Dendritic cell treated with granulocyte-macrophage colony-stimulating factor and Interleukin-4, amounts not matched to agents 40 ng/mL and 50 ng/mL, for 4 days (primary cell): ENCODE data around the gene TUFT1.

Source experiments
- H3K27ac Mint-ChIP-seq: one replicate; pipeline ENCODE4 v1.8.0; 2022; ENCODE audit warnings: mild to moderate bottlenecking, mixed read lengths
- H3K27me3 Mint-ChIP-seq: one replicate; pipeline ENCODE4 v1.8.0; 2022; ENCODE audit warnings: mild to moderate bottlenecking, mixed read lengths
- H3K36me3 Mint-ChIP-seq: one replicate; pipeline ENCODE4 v1.8.0; 2022; ENCODE audit warnings: low read depth, mixed read lengths
- H3K4me1 Mint-ChIP-seq: one replicate; pipeline ENCODE4 v1.8.0; 2022; ENCODE audit warnings: low read depth, mixed read lengths
- H3K4me3 Mint-ChIP-seq: one replicate; pipeline ENCODE4 v1.8.0; 2022; ENCODE audit warnings: mild to moderate bottlenecking, moderate library complexity, mixed read lengths
- H3K9me3 Mint-ChIP-seq: one replicate; pipeline ENCODE4 v1.8.0; 2022; ENCODE audit warnings: mixed read lengths
- intact Hi-C: fragments of 100-400 bp; cut with micrococcal nuclease; formaldehyde crosslinking; loops from one replicate; pipeline ENCODE4 v1.15.0; 2022

TUFT1 gene

DNA sequence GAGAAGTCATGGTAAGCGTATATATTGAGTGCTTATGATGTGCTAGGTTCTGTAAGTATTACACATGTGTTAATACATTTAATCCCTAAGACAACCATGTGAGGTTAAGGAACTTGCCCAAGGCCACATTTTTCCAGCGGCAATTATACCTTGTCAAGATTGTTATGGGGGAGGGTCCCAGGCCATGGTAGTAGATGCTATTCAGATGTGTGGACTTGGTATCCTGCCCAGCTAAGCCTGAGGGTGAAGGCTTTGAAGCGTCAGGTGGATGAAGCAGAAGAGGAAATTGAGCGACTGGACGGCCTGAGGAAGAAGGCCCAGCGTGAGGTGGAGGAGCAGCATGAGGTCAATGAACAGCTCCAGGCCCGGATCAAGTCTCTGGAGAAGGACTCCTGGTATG is 3.6 kb upstream of the TUFT1 start:
- peaks cover 33% of the 10 kb centered on the region for H3K4me1 Mint-ChIP-seq

DNA sequence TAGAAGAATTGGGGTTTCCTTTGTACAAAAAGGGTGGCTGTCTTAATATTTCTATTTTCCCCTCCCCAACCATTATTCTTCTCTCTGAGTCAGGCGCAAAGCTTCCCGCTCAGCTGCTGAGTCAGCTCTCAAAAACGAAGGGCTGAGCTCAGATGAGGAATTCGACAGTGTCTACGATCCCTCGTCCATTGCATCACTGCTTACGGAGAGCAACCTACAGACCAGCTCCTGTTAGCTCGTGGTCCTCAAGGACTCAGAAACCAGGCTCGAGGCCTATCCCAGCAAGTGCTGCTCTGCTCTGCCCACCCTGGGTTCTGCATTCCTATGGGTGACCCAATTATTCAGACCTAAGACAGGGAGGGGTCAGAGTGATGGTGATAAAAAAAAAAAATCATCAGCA is 3.0 kb upstream of the TUFT1 start:
- Mint-ChIP-seq H3K27me3 (peaks cover 30% of the 10 kb centered on the region), H3K4me3 (no peak overlapping the region)
- intact Hi-C loops: no loop called here

More for the DNA sequence above, 3.6 kb upstream of the TUFT1 start:
- Mint-ChIP-seq H3K4me3 (no peak overlapping the region), H3K27me3 (peaks cover 23% of the 10 kb centered on the region), H3K36me3 (peaks cover 8% of the 10 kb centered on the region), H3K27ac (peak overlapping the region; percentile 13), H3K9me3 (no peaks in the 10 kb centered on the region)
- intact Hi-C loops: no loop called here

DNA sequence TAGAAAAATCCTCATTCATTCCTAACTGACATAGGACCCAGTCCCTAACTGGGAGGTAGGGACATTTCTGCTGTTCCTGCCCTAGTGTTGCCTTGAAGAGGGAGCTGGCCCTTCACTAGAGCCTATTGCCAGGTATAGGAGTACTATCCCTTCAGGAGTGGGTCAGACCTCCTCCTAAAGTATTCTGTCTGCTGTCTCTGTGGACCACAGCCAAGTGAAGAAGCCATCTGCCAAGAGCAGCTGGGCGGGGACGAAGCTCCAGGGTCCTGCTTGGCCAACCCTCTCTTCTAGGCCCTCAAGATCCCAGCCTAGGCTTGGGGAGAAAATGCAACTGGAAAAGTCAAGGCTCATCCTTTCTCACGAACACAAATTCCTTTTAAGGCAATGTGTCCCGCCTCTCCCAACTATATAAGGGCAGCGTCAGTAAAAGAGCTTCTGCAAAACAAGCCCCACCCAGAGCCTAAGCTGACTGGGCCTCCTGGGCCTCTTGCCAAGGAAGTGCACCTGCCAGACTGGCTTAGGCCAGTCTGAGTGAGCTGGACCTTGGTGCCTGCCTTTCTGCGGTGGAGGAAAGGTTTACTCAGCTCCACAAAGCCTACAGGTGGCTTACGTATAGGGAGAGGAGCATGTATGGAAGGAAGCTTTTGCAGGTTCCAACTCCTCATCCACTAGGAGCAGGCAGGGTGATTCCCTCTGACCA is 638 bp upstream of the TUFT1 start:
- H3K27ac Mint-ChIP-seq: peak overlapping the region; percentile 86
- H3K4me1 Mint-ChIP-seq: peaks cover 38% of the 10 kb centered on the region
- peaks cover 38% of the 10 kb centered on the region for H3K27me3 Mint-ChIP-seq
- H3K36me3 Mint-ChIP-seq: peaks cover 8% of the 10 kb centered on the region
- peak overlapping the region; percentile 93 for H3K4me3 Mint-ChIP-seq
- intact Hi-C loops: loop anchor here (2.0 kb wide), 1 partner anchor 73 kb away; the partner anchor contains the start of gene SNX27
- no peaks in the 10 kb centered on the region for H3K9me3 Mint-ChIP-seq

More for the DNA sequence above, 3.0 kb upstream of the TUFT1 start:
- Mint-ChIP-seq H3K4me1 (peaks cover 38% of the 10 kb centered on the region), H3K36me3 (peaks cover 8% of the 10 kb centered on the region), H3K9me3 (no peaks in the 10 kb centered on the region), H3K27ac (no peak overlapping the region)

DNA sequence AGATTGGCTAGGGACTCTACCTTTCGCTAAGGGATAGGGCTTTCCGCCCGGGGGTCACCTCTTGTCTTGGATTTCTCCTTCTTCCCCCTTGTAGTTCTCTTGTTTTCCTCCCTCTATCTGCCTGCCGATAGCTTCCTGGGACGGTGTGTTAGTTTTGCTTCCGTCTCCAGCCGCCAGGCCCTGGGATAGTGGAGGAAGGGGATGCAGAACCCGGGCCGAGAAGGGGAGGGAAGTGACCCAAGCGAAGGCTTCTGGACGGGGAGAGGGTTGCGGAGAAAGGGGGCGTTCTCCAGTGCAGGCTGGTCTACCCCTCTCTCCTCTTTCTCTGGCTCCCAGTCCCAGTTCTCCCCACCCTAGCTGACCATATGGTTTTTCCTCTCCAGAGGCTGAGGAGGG is 871 bp downstream of the TUFT1 start:
- Mint-ChIP-seq H3K9me3 (no peaks in the 10 kb centered on the region), H3K27ac (peak overlapping the region; percentile 86), H3K4me1 (peaks cover 38% of the 10 kb centered on the region), H3K36me3 (peaks cover 8% of the 10 kb centered on the region), H3K27me3 (peaks cover 35% of the 10 kb centered on the region), H3K4me3 (peak overlapping the region; percentile 93)
- intact Hi-C loops: loop anchor here (2.0 kb wide), 1 partner anchor 72 kb away; the partner anchor contains the start of gene SNX27

DNA sequence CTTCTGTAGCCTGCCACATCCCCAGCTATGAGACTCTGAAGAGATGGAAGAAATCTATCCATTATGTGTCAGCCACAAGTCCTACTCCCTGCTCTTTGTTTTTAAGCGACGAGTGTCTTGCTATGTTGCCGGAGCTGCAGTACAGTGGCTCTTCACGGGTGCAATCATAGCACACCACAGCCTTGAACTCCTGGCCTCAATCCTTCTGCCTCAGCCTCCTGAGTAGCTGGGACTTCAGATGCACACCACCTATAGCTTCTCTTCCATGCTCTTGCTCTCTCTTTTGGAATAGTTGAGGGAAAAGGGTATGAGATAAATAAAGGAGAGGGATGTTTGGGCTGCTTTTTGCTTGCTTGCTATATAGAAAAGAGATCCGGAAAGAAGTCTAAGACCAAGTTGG is 1.6 kb downstream of the TUFT1 start:
- Mint-ChIP-seq H3K36me3 (peaks cover 8% of the 10 kb centered on the region), H3K27me3 (peaks cover 35% of the 10 kb centered on the region), H3K4me3 (no peak overlapping the region), H3K27ac (no peak overlapping the region), H3K9me3 (no peaks in the 10 kb centered on the region), H3K4me1 (peaks cover 40% of the 10 kb centered on the region)
- intact Hi-C loops: loop anchor here (2.0 kb wide), 1 partner anchor 71 kb away; the partner anchor contains the start of gene SNX27

DNA sequence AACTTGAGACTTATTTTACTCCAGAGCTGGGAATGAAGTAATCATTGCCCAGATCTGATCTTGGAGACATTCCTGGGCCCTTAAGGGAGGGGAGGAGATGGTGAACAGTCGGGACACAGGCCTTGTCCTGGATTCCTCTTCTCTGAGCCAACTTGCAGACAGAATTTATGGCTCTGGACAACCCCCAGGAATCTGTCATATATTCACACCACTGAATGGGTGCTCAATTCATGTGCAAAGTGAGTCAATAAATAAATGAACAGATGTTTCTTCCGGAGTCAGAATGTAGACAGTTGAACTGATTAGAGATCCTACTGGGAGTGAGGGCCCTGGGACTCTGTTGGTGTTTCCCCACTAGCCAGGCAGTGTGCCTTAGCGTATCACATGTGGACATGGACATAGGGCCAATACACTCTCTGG is 2.6 kb downstream of the TUFT1 start:
- no peak overlapping the region for H3K4me3 Mint-ChIP-seq
- peaks cover 43% of the 10 kb centered on the region for H3K4me1 Mint-ChIP-seq
- peaks cover 8% of the 10 kb centered on the region for H3K36me3 Mint-ChIP-seq
- no peaks in the 10 kb centered on the region for H3K9me3 Mint-ChIP-seq
- intact Hi-C loops: no loop called here
- peaks cover 35% of the 10 kb centered on the region for H3K27me3 Mint-ChIP-seq
- H3K27ac Mint-ChIP-seq: no peak overlapping the region

DNA sequence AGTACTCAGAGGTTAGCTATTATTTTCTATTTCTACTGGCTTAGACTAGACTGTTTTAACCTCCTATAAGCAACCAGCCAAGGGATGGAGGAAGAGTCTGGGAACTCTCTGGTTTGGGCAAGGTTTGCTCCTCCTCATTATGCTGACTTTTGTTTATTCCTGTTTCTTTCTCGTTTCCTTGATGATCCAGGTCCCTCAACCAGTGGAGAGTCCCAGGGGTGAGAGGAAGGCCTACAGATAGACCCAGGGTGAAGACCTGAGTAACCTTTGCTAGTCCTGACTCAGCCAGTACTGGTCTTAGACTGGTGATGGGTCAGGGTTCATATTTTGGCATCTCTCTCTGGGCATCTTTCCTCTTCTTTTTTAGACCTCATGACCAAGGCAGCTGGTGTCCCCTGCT is 5.4 kb downstream of the TUFT1 start:
- Mint-ChIP-seq H3K27me3 (peaks cover 24% of the 10 kb centered on the region), H3K36me3 (peaks cover 2% of the 10 kb centered on the region), H3K27ac (no peak overlapping the region), H3K4me3 (no peak overlapping the region), H3K9me3 (no peaks in the 10 kb centered on the region), H3K4me1 (peaks cover 25% of the 10 kb centered on the region)
- intact Hi-C loops: no loop called here

DNA sequence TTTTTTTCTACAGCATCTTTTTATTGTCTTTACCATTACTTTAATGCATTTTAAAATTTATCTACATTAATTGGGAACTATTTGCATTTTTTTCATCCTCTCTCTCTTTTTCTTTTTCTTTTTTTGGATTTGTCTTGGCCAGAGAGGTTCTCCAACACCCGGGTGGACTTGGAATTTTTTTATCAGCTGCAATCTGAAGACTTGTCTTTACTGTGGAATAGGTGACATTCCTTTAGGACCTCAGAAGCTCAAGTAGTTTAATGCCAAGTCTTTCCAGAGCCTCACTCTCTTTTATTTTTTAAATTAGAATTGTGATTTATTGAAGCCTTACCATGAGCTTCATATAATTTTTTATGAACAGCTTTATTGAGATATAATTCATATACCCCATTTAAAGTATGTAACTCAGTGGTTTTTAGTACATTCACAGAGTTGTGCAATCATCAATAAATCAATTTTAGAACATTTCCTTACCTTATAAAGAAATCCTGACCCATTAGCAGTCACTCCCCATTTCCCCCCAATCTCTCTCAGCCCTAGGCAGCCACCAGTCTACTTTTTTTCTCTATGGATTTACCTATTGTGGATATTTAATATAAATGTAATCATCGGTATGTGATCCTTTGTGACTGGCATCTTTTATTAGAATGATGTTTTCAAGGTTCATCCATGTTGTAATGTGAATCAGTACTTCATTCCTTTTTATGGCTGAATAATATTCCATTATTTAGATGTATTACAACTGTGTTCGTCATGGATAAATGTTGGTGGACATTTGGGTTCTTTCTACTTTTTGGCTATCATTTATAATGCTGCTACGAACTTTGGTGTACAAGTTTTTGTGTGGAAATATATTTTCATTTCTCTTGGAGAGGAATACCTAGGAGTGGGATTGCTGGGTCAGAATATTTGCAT is 6.2 kb downstream of the TUFT1 start:
- no peaks in the 10 kb centered on the region for H3K9me3 Mint-ChIP-seq
- H3K27ac Mint-ChIP-seq: no peak overlapping the region
- peaks cover 19% of the 10 kb centered on the region for H3K27me3 Mint-ChIP-seq
- H3K36me3 Mint-ChIP-seq: no peaks in the 10 kb centered on the region
- H3K4me3 Mint-ChIP-seq: no peak overlapping the region
- intact Hi-C loops: loop anchor here (1.0 kb wide), 1 partner anchor 20 kb away; no protein-coding TSS in a partner anchor
- H3K4me1 Mint-ChIP-seq: peaks cover 18% of the 10 kb centered on the region

DNA sequence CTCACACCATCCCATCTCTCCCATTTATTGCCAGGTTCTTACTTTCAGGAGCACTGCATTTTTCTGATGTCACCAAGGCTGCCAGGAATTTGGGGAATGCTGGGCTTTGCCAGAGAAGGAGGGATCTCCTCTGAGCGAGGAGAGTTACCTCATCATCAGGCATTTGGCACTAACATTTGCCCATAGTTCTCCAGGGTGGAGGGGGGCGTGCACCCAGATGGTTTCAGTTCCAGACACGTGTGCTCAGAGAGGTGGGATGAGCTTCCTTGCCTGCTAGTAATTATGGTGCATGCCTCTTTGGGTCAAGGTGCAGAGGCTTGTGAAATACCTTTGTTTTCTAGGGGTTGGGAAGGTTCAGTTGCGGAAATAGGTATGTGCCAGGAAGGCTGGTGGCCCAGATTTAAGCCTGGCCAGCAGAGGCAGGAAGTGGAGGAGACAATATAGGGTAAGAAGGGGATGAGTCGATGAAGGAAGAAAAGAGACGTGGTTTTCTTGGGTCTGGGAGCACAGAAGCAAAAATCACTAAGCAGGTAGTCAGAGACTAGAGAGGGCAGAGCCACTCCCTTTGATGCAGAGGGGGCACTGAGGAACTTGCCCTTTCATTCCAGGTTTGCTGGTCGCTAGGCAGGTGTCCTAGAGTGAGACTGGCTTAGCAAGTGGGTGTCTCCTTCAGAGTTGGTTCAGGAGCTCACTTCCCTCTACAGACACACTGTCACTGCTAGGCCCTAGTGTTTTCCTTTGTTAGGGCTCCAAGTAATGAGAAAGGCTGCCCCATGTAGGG is 7.2 kb downstream of the TUFT1 start:
- no peak overlapping the region for H3K27ac Mint-ChIP-seq
- intact Hi-C loops: no loop called here

DNA sequence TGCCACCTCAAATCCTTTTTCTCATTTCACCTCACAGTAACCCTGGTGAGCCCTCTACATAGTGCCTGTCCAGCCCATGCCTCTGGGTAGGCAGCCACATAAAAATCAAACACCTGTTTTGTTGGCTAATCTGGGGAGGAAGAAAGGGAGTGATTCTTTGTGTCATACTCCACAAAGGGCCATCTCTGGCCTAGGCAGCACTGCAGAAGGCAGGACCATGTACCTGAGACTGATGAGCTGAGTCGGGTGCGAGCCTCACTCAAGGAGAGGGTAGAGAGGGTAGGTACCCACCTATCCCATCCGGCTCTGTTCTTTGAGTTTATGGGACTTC is 7.8 kb downstream of the TUFT1 start:
- intact Hi-C loops: no loop called here
- H3K27ac Mint-ChIP-seq: no peak overlapping the region

More for the DNA sequence above, 7.2 kb downstream of the TUFT1 start:
- Mint-ChIP-seq H3K36me3 (no peaks in the 10 kb centered on the region), H3K27me3 (peaks cover 10% of the 10 kb centered on the region), H3K4me3 (no peak overlapping the region), H3K4me1 (peaks cover 10% of the 10 kb centered on the region), H3K9me3 (no peaks in the 10 kb centered on the region)

DNA sequence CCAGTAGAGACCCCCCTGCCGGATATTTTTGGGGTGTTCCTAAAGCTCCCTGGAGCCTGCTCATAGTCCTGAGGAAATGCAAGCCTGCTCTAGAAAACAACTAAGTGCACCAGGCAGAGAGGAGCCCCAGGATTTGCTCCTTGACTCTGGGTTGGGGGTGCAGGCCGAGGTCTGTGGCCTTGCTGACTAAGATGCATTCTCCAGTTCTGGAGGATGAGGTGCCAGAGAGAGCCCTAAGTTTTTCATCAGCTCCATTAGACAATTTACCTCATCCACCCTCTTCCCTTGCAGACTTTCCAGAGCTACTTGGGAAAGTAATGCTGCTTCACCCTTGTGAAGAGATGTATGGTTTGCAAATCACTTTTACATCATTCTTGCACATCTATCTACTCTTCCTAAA is 9.1 kb downstream of the TUFT1 start:
- H3K27ac Mint-ChIP-seq: no peak overlapping the region
- intact Hi-C loops: no loop called here

More for the DNA sequence above, 7.8 kb downstream of the TUFT1 start:
- Mint-ChIP-seq H3K36me3 (no peaks in the 10 kb centered on the region), H3K4me3 (no peak overlapping the region), H3K4me1 (peaks cover 10% of the 10 kb centered on the region), H3K9me3 (no peaks in the 10 kb centered on the region), H3K27me3 (peaks cover 5% of the 10 kb centered on the region)

DNA sequence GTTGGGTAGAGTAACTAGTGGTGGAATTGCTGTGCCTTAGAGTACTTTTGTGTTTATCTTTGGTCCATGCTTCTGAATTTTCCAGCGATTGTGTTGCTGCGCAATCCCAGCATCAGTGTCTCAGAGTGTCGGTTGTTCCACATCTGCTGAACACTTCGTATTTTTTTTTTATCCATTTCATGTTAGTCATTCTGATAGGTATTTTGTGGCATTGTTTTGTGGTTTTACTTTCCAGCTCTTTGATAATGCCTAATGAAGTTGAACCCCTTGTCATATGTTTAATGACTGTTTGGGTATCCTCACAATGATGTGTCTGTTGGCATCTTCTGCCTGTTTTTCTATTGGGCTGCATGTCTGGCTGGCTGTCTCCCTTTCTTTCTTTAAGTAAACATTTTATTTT is 13.6 kb downstream of the TUFT1 start:
- no peak overlapping the region for H3K27ac Mint-ChIP-seq
- H3K36me3 Mint-ChIP-seq: no peaks in the 10 kb centered on the region
- no peak overlapping the region for H3K4me3 Mint-ChIP-seq
- H3K4me1 Mint-ChIP-seq: no peaks in the 10 kb centered on the region
- H3K9me3 Mint-ChIP-seq: no peaks in the 10 kb centered on the region
- peaks cover 3% of the 10 kb centered on the region for H3K27me3 Mint-ChIP-seq
- intact Hi-C loops: no loop called here

More for the DNA sequence above, 9.1 kb downstream of the TUFT1 start:
- no peaks in the 10 kb centered on the region for H3K9me3 Mint-ChIP-seq
- no peaks in the 10 kb centered on the region for H3K36me3 Mint-ChIP-seq
- H3K4me1 Mint-ChIP-seq: peaks cover 10% of the 10 kb centered on the region
- H3K4me3 Mint-ChIP-seq: no peak overlapping the region
- peaks cover 3% of the 10 kb centered on the region for H3K27me3 Mint-ChIP-seq

DNA sequence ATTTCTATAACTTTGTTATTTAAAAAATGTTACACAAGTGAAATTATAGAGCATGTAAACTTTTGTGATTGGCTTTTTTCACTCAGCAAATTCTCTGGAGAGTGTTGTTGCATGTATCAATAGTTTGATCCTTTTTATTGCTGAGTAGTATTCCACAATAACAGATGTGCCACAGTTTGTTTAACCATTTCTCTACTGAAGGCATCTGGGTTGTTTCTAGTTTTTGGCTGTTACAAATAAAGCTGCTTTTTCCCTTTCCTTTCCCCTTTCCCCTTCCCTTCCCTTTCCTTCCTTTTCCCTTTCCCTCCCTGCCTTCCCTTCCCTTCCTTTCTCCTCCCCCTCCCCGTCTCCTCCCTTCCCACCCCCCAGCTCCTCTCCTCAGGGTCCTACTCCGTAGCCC is 15.9 kb downstream of the TUFT1 start:
- no peak overlapping the region for H3K4me3 Mint-ChIP-seq

More for the DNA sequence above, 15.9 kb downstream of the TUFT1 start:
- no peak overlapping the region for H3K27ac Mint-ChIP-seq
- intact Hi-C loops: no loop called here
- H3K36me3 Mint-ChIP-seq: no peaks in the 10 kb centered on the region
- H3K4me1 Mint-ChIP-seq: peaks cover 6% of the 10 kb centered on the region
- H3K9me3 Mint-ChIP-seq: no peaks in the 10 kb centered on the region
- peaks cover 3% of the 10 kb centered on the region for H3K27me3 Mint-ChIP-seq
